Embryonic facial prominence (tissue), 1 donor: ENCODE measurements around the gene DPM2.

ENCODE experiments used
- DNase-seq: peaks from one replicate; pipeline ENCODE4 v3.0.0-alpha.2; 2016; ENCODE audit errors: extremely low spot score

Gene DPM2

GRCh38 chr9:127936347-127936852 lies 1.3 kb downstream of the DPM2 start:
- DNase-seq: no peak

GRCh38 chr9:127935765-127936221 lies 1.9 kb downstream of the DPM2 start:
- DNase-seq: no peak

GRCh38 chr9:127934986-127935385 lies 2.7 kb downstream of the DPM2 start:
- no peak for DNase-seq

DNA sequence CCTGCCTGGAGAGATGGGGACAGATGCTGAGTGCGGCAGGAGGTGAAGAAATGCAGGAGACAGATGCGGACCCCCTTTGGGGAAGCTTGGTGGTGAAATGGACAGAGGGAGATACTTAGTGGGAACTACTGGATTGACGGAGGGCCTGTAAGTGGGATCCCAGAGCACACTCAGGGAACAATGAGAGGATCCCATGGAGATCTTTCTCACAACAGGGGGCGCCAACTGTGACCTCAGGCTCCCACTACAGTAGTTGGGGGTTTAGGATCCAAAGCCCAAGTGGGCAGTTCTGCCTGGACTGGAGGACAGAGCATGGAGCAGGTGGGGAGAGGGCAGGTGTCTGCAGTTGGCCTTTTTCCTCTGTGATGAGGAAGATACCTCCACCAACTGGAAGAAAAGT lies 3.4 kb downstream of the DPM2 start:
- DNase-seq: no peak

DNA sequence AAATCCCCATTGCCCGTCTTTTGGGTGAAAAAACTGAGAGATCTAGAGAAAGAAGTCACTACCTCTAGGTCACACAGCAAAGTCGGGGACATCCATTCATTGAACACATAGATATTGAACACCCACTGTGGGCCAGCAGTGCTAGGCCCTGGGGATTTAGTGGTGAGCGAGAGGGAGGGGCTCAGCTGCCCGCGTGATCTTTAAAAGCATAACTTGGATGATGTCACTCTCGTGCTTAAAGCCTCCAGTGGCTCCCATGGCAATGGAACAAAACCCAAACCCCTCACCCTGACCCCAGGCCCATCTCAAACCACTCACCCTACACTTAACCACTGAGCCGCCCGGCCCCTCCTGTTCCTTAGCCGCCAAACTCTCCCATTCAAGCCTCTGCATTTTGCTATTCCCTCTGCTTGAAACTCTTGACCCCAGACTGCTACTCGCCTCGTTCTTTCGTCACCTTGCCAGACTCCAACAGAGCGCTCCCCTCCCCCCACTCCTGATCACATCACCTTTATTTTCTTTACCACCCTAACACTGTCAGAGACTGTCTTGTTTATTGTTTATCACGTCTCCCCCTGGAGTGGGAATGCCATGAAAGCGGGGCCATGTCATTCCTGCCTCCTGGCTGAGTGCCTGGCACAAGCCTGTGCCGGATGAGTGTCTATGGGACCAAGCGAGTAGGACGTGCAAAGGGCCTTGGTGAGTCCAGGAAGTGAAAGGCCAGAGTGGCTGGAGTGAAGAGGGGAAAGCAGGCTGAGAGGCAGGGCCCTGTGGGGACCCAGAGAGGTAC lies 6.4 kb downstream of the DPM2 start:
- no peak for DNase-seq

DNA sequence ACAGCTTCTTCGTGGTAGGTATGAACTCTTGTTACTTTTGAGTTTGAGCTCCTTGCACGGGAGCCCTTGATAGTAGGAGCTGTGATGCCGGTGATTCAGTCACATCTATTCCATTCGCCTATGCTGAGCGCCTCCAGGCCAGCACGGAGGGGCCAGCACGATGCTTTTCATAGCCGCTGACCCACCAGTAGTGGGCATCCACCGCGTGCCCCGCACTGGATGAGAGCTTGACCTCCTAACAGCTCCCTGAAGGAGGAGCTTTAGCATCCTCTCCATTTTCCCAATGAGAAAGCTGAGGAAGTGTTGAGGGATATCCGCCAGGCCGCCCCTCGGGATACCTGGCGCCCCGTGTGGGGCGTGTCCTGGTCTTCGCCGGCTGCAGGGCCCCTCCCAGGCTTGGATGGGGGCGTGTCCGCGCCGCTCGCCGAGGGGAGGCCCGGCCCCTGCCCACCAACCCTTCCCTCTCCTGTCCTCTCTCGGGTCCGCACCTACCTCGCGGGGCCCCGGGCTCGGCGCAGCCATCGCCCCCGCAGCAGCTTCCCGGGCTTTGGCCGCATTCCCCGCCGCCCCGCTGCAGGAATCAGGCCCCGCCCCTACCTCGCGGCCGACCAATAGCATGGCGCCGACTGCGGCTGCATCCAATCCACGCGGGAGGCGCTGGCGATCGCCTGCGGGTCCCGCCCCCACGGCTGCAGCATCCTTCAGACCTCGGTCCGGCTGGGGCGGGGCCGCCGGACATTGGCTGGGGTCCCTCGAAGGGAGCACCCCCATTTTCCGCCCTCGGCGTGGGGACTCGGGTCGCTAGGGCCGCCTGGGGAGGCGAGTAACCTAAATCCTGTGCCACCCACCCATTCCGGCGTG lies 7.2 kb downstream of the DPM2 start, which contains the start of gene PIP5KL1:
Gene PIP5KL1 (minus strand): TSS at position 547 of the 861 bp plus-strand sequence. CDS start 25 bp downstream, at position 522.
- no peak for DNase-seq

DNA sequence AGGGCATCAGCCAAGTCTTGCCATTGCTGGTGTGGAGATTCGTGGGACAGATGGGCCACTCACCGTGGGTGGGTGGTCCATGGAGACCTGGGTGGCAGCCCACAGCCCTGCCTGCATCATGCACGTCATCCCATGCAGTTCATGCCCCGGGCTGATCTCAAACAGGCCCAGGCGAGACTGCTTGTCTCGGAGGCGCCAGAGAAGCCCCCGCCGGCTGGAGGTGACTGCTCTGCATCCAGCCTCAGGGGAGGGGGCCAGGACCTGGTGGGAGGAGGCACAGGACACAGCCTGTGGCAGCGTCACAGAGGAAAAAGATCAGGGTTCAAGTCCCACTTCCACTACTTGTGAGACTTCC lies 8.1 kb downstream of the DPM2 start:
- DNase-seq: no peak

DNA sequence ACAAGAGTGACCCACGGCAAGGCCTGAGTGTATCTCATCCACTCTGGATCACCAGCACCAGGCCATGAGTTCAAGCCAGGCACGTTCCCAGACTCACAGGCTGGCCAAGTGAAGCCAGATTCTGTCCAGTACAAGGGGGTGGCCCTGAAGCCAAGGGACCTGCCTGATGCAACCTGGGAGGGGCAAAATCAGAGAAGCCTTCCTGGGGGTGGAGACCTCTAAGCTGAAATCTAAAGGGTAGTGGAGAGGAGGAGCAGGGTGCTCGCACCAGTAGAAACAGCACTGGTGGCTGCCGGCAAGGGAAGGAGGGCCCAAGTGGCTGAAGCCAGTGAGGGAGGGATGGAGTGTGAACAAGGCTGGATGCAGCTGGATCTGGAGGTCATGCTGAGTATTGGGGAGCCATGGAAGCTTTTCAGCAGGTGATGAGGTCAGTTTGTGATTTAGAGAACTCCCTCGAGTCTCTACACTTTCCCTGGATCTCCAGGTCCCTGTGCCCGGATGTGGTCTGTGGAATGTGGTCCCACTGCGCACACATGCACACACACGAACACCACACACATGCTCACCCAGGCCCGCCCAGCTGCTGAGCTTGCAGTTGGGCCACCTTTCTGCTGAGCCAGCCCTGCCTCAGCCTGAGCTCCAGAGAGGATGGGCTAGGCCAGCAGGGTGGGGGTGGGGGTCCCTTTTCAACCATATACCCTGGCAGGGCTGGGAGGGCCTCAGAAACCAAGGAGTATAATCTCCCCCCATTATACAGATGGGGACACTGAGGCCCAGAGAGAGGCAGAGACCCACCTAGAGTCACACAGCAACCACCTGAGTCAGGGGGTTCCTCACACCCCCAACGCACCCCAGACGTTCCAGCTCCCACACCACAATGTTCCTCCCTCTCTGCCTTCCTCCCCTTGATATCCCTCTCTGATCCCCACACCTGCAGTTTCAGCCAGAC lies 8.7 kb downstream of the DPM2 start:
- no peak for DNase-seq

- DNase-seq: no peak
These were observed 9.5 kb downstream of the DPM2 start for GRCh38 chr9:127927988-127928675.

DNA sequence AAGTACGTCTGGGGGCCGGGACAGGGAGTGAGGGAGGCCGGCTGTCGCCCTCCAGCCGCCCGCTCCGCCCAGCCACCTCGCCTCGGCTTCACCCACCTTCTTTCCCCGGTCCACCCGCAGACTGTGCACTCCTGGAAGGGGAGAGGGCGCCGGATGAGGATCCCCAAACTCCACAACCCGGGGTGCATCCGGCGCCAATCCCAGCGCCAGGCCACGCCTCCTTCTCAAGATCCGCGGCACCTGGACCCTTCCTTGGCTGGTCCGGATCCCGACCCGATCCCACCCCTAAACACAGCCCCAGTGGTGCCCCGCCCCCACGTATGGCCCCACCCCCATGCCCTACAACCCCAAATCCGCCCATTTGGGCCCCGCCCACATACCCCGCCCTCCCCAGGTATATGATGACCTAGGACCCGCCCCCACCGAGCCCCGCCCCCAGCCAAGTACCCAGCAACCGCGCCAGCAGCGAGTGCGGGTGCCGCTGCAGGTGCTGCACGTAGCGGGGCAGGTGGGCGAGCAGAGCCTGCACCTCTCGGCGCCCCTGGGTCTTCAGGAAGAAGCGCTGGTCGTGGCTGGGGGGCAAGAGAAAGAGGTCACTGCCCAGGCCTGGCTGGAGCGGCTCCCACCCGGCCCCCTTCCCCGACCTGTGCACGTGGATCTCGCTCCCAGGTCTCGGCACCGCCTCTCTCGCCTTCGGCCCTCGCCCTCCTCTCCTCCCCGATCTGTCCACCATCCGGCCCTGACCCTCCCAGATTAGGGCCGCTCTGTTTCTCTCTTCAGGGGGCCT lies 10.3 kb downstream of the DPM2 start:
- DNase-seq: no peak

- DNase-seq: no peak
These were observed 10.8 kb downstream of the DPM2 start for GRCh38 chr9:127926906-127927200.

DNA sequence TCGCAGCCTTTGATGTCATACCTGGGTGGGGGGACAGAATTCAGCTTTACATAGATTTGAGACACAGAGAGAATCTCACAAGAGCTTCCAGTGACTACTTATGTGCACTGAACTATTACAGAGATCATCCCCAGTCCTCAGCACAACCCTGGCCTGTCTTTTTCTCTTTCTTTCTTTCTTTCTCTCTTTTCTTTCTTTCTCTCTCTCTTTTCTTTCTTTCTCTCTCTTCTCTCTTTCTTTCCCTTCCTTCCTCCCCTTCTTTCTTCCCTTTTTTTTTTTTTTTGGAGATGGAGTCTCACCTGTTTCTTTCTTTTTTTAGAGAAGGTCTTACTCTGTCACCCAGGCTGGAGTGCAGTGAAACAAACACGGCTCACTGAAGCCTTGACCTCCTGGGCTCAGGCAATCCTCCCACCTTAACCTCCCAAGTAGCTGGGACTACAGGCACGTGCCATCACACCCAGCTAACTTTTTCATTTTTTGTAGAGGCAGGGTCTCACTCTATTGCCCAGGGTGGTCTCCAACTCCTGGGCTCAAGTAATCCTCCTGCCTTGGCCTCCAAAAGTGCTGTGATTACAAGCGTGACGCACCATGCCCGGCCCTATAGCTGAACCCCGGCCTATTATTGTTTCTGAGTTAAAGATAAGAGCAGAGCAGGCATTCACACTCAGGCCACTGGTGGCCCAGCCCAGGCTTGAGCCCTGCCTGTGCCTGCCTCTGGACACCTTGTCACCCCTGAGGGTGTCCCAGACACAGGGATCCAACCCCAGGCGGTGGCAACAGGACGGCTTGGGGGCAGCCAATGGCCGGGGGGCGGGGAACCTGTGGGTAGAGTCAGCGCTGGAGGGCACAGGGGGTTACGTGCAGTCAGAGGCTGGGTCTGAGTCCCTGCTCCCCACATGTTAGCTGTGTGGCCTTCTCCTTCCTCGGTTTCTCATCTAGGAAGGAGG lies 11.4 kb downstream of the DPM2 start:
- DNase-seq: no peak

DNA sequence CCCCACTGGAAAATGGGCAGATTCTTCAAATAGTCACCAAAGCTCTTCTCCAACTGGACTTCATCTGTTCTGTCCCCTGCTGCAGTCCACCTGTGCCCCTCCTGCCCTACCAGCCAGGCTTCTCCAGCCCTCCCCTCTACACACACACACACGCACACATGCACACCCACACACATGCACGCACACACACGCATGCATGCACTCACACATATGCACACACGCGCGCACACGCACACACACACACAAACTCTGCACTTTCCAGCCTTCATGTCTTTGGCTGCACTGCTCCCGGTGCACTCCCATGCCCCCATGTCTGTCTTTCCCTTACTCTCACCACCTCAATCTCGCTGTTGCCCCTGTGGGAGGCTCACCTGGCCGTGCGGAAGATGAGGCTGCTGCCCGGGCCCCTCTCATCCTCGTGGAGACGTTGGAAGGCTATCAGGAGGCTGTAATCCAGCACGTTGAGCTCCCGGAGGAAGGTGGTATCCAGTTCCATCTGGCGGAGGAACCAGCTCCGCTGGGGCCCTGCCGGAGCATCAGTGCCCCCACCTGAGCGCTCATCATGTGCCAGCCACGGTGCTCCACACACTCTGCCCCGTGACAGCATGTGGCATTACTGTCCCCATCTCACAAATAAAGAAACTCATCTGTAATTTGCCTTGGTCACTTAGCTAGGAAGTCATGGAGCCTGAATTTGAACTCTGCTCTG lies 12.8 kb downstream of the DPM2 start:
- DNase-seq: no peak

DNA sequence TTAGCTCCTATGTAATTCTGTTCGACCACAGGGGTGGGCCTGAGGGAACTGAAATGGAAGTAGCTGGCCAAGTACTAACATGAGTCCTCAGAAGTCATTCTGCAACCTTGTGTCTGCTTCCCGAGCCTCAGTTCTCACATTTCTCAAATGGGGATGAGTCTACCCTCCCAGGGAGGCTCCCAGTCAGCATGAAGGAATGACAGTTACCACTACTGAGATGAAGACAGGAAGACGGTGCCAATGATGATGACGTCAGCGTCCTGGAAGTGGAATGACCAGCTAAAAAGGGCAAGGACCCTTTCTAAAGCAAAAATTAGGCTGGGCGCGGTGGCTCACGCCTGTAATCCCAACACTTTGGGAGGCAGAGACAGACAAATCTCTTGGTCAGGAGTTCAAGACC lies 13.9 kb downstream of the DPM2 start:
- no peak for DNase-seq

DNA sequence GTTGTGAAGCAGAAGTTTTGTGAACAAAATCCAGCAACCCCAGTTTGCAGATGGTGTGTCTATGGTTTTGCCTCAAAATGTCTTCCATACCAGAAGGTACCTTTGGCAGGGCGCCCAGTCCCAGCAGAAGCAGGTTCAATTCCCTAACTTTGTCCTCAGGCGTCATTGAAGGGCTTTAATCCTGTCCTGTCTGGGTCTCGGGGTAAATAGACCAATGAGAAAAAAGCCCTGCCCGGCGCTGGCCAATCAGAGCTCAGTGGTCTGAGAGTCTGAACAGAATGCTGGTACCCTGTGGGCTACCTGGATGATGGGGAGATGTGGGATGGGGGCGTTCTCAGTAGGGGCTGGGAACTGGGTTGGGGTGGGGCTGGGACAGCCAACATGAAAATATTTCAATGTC lies 14.6 kb downstream of the DPM2 start:
- DNase-seq: no peak

GRCh38 chr9:127921557-127922120 lies 16.0 kb downstream of the DPM2 start:
- no peak for DNase-seq

GRCh38 chr9:127920794-127921193 lies 16.9 kb downstream of the DPM2 start:
- no peak for DNase-seq

- DNase-seq: no peak
These were observed 18.3 kb downstream of the DPM2 start for GRCh38 chr9:127919253-127919815.
